ENCODE results near the gene DDIT3.

DDIT3 gene

GRCh38 chr12:57479376-57480115 lies 40.8 kb downstream of the DDIT3 start, which contains the start of gene ARHGAP9:
Gene ARHGAP9, minus strand, starts transcription at chr12:57479866. Its CDS starts 460 bp downstream, at chr12:57479406.
- no peak for DNase-seq

GRCh38 chr12:57479043-57479375 lies 41.3 kb downstream of the DDIT3 start:
- DNase-seq: no peak

- DNase-seq: no peak
Observed at GRCh38 chr12:57477710-57478681, 42.3 kb downstream of the DDIT3 start.

GRCh38 chr12:57476993-57477709 lies 43.2 kb downstream of the DDIT3 start:
- DNase-seq: no peak

- peak; percentile 20 for DNase-seq
Observed at GRCh38 chr12:57476162-57476992, 43.9 kb downstream of the DDIT3 start.

GRCh38 chr12:57475271-57476161 lies 44.8 kb downstream of the DDIT3 start:
- peak; percentile 73 for DNase-seq

GRCh38 chr12:57474862-57475261 lies 45.5 kb downstream of the DDIT3 start:
- DNase-seq: no peak

- no peak for DNase-seq
Observed at GRCh38 chr12:57474430-57474829, 45.9 kb downstream of the DDIT3 start.

GRCh38 chr12:57473886-57474285 lies 46.4 kb downstream of the DDIT3 start:
- DNase-seq: no peak

GRCh38 chr12:57473392-57473791 lies 46.9 kb downstream of the DDIT3 start:
- no peak for DNase-seq

GRCh38 chr12:57472391-57472790 lies 47.9 kb downstream of the DDIT3 start:
- DNase-seq: no peak

GRCh38 chr12:57471661-57472060 lies 48.7 kb downstream of the DDIT3 start:
- DNase-seq: no peak

- no peak for DNase-seq
Observed at GRCh38 chr12:57470970-57471656, 49.2 kb downstream of the DDIT3 start.

- no peak for DNase-seq
Observed at GRCh38 chr12:57470286-57470969, 49.9 kb downstream of the DDIT3 start.

- no peak for DNase-seq
Observed at GRCh38 chr12:57469296-57470164, 50.8 kb downstream of the DDIT3 start.

GRCh38 chr12:57467915-57468314 lies 52.4 kb downstream of the DDIT3 start:
- DNase-seq: no peak

- DNase-seq: no peak
Observed at GRCh38 chr12:57467212-57467874, 53.0 kb downstream of the DDIT3 start.

Data from eye (tissue), 1 donor.